Endothelial cell of umbilical vein (primary cell): ENCODE data around the gene DAND5.

Experiments
- CTCF ChIP-seq, 2 donors: IDR thresholded peaks; 1 replicate in 1 of 2; 2 replicates in 1 of 2; pipeline ENCODE4 v1.5.1; 2011; ENCODE audit warnings: low read length in 2 of 2, mild to moderate bottlenecking in 2 of 2, moderate library complexity in 2 of 2, control low read depth in 1 of 2, inconsistent platforms in 1 of 2, low read depth in 1 of 2; ENCODE audit not compliant: insufficient read depth in 1 of 2; ENCODE audit errors: extremely low read depth in 1 of 2
- EZH2 ChIP-seq: IDR thresholded peaks from 2 replicates; pipeline ENCODE4 v1.6.1; 2012; ENCODE audit warnings: borderline replicate concordance, low read depth, mild to moderate bottlenecking, moderate library complexity, low read length, inconsistent platforms; ENCODE audit not compliant: severe bottlenecking
- MAX ChIP-seq: IDR thresholded peaks from 2 replicates; pipeline ENCODE4 v1.6.1; 2011; ENCODE audit not compliant: insufficient read depth, insufficient read length
- MYC ChIP-seq: IDR thresholded peaks from one replicate; pipeline ENCODE4 v1.6.1; 2011; ENCODE audit warnings: mild to moderate bottlenecking, low read depth, low read length
- POLR2A ChIP-seq: IDR thresholded peaks from 2 replicates; pipeline ENCODE4 v1.6.1; 2012; ENCODE audit warnings: low read depth, mild to moderate bottlenecking, control low read depth, low read length
- POLR2AphosphoS5 ChIP-seq: IDR thresholded peaks from 2 replicates; pipeline ENCODE4 v1.6.1; 2012; ENCODE audit warnings: low read depth, mild to moderate bottlenecking, control low read depth, low read length, moderate library complexity; ENCODE audit not compliant: insufficient read depth

DNA sequence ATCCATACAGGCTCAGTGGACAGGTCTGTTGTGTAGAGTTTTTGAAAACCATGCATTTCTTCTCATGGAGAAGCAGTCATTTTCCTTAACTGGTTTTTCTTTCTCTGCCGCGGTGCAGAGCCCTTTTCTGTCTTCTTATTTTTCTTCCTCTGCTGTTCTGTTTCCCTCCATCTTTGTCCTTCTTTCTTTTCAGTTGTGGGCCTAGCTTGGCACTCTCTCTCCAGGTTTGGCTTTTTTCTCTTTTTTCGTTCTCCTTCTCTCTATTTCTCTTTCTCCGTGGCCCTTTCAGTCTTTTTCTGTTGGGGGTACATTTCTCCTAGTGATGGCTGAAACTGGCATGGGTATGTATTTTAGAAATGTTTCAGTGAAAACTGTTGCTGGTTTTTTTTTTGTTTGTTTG is 50.0 kb downstream of the DAND5 start:
- no peak for TF ChIP-seq CTCF (IDR thresholded peaks at IDR 0.05; ENCODE audit: extremely low read depth in 1 of 2, insufficient read depth in 1 of 2, low read depth in 1 of 2, low read length in 2 of 2)
- TF ChIP-seq POLR2AphosphoS5, result no peak
- TF ChIP-seq POLR2A, result no peak
- no peak for TF ChIP-seq MAX
- TF ChIP-seq EZH2, result no peak
- TF ChIP-seq MYC, result no peak
